Spleen (tissue), 7 donors: Measurements from ENCODE around the gene RNFT2.

Experiments
- POLR2A ChIP-seq, 3 donors: fragments of 450-650 bp; IDR thresholded peaks; one replicate each; pipeline ENCODE4 v1.5.1; 2017; ENCODE audit warnings: antibody characterized with exemption in 3 of 3, mild to moderate bottlenecking in 1 of 3
- POLR2AphosphoS5 ChIP-seq, 3 donors: sonication (generic); formaldehyde crosslinking; IDR thresholded peaks; one replicate each; pipeline ENCODE4 v1.5.1; 2017; ENCODE audit warnings: antibody characterized with exemption in 3 of 3
- TF ChIP-seq, protein P1 (sequence below), 11 experiments: fragments of 200-600 bp in 7 of 11; fragments of 450-650 bp in 4 of 11; sonication (generic) in 4 of 11; IDR thresholded peaks in 8 of 11; conservative IDR thresholded peaks in 3 of 11; 1 replicate in 7 of 11; 2 replicates in 4 of 11; pipeline versions ENCODE4 v1.4.0 to v1.8.0; 2016 to 2021; ENCODE audit warnings: antibody characterized with exemption in 11 of 11, inconsistent platforms in 4 of 11, mild to moderate bottlenecking in 1 of 11
- donor health status: DM: no; HTN: no; CAD: no; lungs with moderate emphysema.
- donor health status: DM: no; HTN: no; CAD: no.
- donor health status: DM: no; HTN: no; CAD: no.

DNA sequence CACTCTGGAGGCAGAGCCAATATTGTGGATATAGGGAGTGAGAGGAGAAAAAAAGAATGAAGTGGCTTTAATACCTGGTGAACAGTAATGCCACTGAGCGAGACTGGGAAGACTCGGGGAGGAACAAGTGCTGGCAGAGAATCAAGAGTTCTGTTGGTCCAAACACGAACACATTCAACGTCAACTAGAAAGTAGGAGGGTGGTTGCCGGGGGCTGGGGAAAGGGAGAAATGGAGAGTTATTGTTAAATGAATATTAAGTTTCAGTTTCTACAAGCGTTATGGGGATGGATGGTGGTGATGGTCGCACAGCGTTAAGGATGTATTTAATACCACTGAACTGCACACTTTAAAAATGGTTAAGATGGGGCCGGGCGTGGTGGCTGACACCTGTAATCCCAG lies 3.0 kb upstream of the RNFT2 start:
- TF ChIP-seq, protein P1, sequence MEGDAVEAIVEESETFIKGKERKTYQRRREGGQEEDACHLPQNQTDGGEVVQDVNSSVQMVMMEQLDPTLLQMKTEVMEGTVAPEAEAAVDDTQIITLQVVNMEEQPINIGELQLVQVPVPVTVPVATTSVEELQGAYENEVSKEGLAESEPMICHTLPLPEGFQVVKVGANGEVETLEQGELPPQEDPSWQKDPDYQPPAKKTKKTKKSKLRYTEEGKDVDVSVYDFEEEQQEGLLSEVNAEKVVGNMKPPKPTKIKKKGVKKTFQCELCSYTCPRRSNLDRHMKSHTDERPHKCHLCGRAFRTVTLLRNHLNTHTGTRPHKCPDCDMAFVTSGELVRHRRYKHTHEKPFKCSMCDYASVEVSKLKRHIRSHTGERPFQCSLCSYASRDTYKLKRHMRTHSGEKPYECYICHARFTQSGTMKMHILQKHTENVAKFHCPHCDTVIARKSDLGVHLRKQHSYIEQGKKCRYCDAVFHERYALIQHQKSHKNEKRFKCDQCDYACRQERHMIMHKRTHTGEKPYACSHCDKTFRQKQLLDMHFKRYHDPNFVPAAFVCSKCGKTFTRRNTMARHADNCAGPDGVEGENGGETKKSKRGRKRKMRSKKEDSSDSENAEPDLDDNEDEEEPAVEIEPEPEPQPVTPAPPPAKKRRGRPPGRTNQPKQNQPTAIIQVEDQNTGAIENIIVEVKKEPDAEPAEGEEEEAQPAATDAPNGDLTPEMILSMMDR (IDR thresholded peaks at IDR 0.05 in 8 of 11, conservative IDR thresholded peaks at IDR 0.05 in 3 of 11): no peak
- TF ChIP-seq POLR2AphosphoS5 (IDR thresholded peaks at IDR 0.05): no peak
- no peak for TF ChIP-seq POLR2A (IDR thresholded peaks at IDR 0.05)
